GM12878 (cell line): ENCODE data around the gene SVEP1.

ENCODE experiments used
- CEBPB ChIP-seq, 2 experiments: fragments of 150-350 bp in 1 of 2; IDR thresholded peaks; 2 replicates each; pipeline ENCODE4 v1.6.1; 2012 to 2014; ENCODE audit warnings: low read depth in 2 of 2, low read length in 2 of 2, borderline replicate concordance in 1 of 2, inconsistent platforms in 1 of 2
- CTCF ChIP-seq, 3 experiments: IDR thresholded peaks in 2 of 3; conservative IDR thresholded peaks in 1 of 3; 2 replicates each; pipeline ENCODE4 v1.5.1; 2011; ENCODE audit warnings: low read depth in 3 of 3, low read length in 3 of 3, mild to moderate bottlenecking in 3 of 3, control low read depth in 2 of 3, moderate library complexity in 2 of 3, inconsistent platforms in 1 of 3, mixed read lengths in 1 of 3; ENCODE audit not compliant: control insufficient read depth in 2 of 3, insufficient read depth in 1 of 3; ENCODE audit errors: extremely low read depth in 1 of 3
- FOXM1 ChIP-seq: IDR thresholded peaks from 2 replicates; pipeline ENCODE4 v1.6.1; 2012; ENCODE audit warnings: low read depth, mild to moderate bottlenecking, inconsistent platforms, low read length, moderate library complexity
- POLR2A ChIP-seq: IDR thresholded peaks from 2 replicates; pipeline ENCODE4 v1.6.1; 2011; ENCODE audit warnings: low read depth, mild to moderate bottlenecking, low read length
- REST ChIP-seq: IDR thresholded peaks from 2 replicates; pipeline ENCODE4 v1.6.1; 2012; ENCODE audit warnings: mild to moderate bottlenecking, low read depth, low read length
- TCF7 ChIP-seq: IDR thresholded peaks from 2 replicates; pipeline ENCODE4 v1.6.1; 2014; ENCODE audit warnings: antibody characterized with exemption, borderline replicate concordance
- TF ChIP-seq, protein P1 (sequence below): fragments of 450-650 bp; IDR thresholded peaks from 2 replicates; pipeline ENCODE4 v1.6.1; 2017; ENCODE audit warnings: mild to moderate bottlenecking

- TF ChIP-seq CEBPB (IDR thresholded peaks at IDR 0.05; ENCODE audit: borderline replicate concordance in 1 of 2, low read depth in 2 of 2, low read length in 2 of 2) (no peak), CTCF (IDR thresholded peaks at IDR 0.05 in 2 of 3, conservative IDR thresholded peaks at IDR 0.05 in 1 of 3; ENCODE audit: control insufficient read depth in 2 of 3, extremely low read depth in 1 of 3, insufficient read depth in 1 of 3, low read depth in 3 of 3, low read length in 3 of 3) (no peak), REST (no peak), TCF7 (no peak), FOXM1 (no peak), POLR2A (no peak)
- TF ChIP-seq, protein P1, sequence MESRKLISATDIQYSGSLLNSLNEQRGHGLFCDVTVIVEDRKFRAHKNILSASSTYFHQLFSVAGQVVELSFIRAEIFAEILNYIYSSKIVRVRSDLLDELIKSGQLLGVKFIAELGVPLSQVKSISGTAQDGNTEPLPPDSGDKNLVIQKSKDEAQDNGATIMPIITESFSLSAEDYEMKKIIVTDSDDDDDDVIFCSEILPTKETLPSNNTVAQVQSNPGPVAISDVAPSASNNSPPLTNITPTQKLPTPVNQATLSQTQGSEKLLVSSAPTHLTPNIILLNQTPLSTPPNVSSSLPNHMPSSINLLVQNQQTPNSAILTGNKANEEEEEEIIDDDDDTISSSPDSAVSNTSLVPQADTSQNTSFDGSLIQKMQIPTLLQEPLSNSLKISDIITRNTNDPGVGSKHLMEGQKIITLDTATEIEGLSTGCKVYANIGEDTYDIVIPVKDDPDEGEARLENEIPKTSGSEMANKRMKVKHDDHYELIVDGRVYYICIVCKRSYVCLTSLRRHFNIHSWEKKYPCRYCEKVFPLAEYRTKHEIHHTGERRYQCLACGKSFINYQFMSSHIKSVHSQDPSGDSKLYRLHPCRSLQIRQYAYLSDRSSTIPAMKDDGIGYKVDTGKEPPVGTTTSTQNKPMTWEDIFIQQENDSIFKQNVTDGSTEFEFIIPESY = no peak
These were observed 1.3 kb upstream of the SVEP1 start for GRCh38 chr9:110580850-110581249.
